HG02884 (cell line): ENCODE data around the gene PARP14.
A peak's percentile ranks its signal among the peaks of the same experiment; 100 is the strongest.
"Not testable (repeated sequence)": the region's sequence is repeated elsewhere in the genome, so short reads cannot be mapped to it uniquely, and the experiment has no call there.

Experiments
- ATAC-seq: cut with Tn5 transposase; IDR thresholded peaks from one replicate; pipeline ENCODE4 v1.9.1; 2021; ENCODE audit warnings: mild to moderate bottlenecking, moderate library complexity; ENCODE audit not compliant: unreplicated experiment

The PARP14 gene

GRCh38 chr3:122678506-122678905 lies 2.1 kb upstream of the PARP14 start:
- no peak for ATAC-seq

GRCh38 chr3:122679085-122679881 lies 1.4 kb upstream of the PARP14 start:
- ATAC-seq = peak; percentile 36

- ATAC-seq = no peak
These were observed 661 bp upstream of the PARP14 start for GRCh38 chr3:122679882-122680474.

- ATAC-seq = no peak
These were observed 790 bp downstream of the PARP14 start for GRCh38 chr3:122681284-122681973.

GRCh38 chr3:122681974-122682409 lies 1.4 kb downstream of the PARP14 start:
- no peak for ATAC-seq

- ATAC-seq = not testable (repeated sequence)
These were observed 2.3 kb downstream of the PARP14 start for GRCh38 chr3:122682778-122683411.

GRCh38 chr3:122687298-122687697 lies 6.7 kb downstream of the PARP14 start:
- ATAC-seq = no peak

GRCh38 chr3:122688996-122689395 lies 8.4 kb downstream of the PARP14 start:
- no peak for ATAC-seq

- no peak for ATAC-seq
These were observed 8.9 kb downstream of the PARP14 start for GRCh38 chr3:122689587-122689986.

- no peak for ATAC-seq
These were observed 9.5 kb downstream of the PARP14 start for GRCh38 chr3:122690096-122690495.

- peak; percentile 76 for ATAC-seq
These were observed 10.6 kb downstream of the PARP14 start for GRCh38 chr3:122691195-122691594.

GRCh38 chr3:122692674-122693073 lies 12.0 kb downstream of the PARP14 start:
- no peak for ATAC-seq

GRCh38 chr3:122694966-122695365 lies 14.3 kb downstream of the PARP14 start:
- no peak for ATAC-seq

- ATAC-seq = no peak
These were observed 15.4 kb downstream of the PARP14 start for GRCh38 chr3:122695927-122696561.

- ATAC-seq = peak; percentile 81
These were observed 17.4 kb downstream of the PARP14 start for GRCh38 chr3:122697952-122698620.

- no peak for ATAC-seq
These were observed 19.6 kb downstream of the PARP14 start for GRCh38 chr3:122700193-122700592.

GRCh38 chr3:122705379-122705778 lies 24.7 kb downstream of the PARP14 start:
- ATAC-seq = no peak

- ATAC-seq = not testable (repeated sequence)
These were observed 30.1 kb downstream of the PARP14 start for GRCh38 chr3:122710616-122711251.

- ATAC-seq = no peak
These were observed 33.6 kb downstream of the PARP14 start for GRCh38 chr3:122714273-122714672.

GRCh38 chr3:122716667-122717066 lies 36.0 kb downstream of the PARP14 start:
- ATAC-seq = no peak
